Natural killer cell treated with Interleukin-12 subunit alpha and Interleukin-12 subunit beta and Interleukin-15 and Interleukin-18, amount 100 ng/mL, for 72 hours (primary cell): ENCODE results near the gene NEUROG3. TPM values are rescaled to one million over a fixed set of nuclear protein-coding genes. Genes with fewer than 3 reads are reported as not detected.

Experiments
- ATAC-seq, 2 donors: fragments of 150-1000 bp; cut with Tn5 transposase in 1 of 2; sonication (Bioruptor Pico), chemical (Tn5 transposase) in 1 of 2; 2 replicates each; pipeline ENCODE4 v1.10.0; 2021
- DNase-seq: peaks from one replicate; pipeline ENCODE4 v3.0.0; 2022; ENCODE audit warnings: low spot score
- H3K27ac Mint-ChIP-seq, 2 donors: 1 replicate in 1 of 2; 2 replicates in 1 of 2; pipeline ENCODE4 v1.8.0; 2022; ENCODE audit warnings: mixed read lengths in 2 of 2, mild to moderate bottlenecking in 1 of 2, moderate library complexity in 1 of 2
- H3K27me3 Mint-ChIP-seq, 2 donors: 1 replicate in 1 of 2; 2 replicates in 1 of 2; pipeline ENCODE4 v1.8.0; 2022; ENCODE audit warnings: mixed read lengths in 2 of 2
- H3K36me3 Mint-ChIP-seq: one replicate; pipeline ENCODE4 v1.8.0; 2022; ENCODE audit warnings: mixed read lengths
- H3K4me1 Mint-ChIP-seq, 2 donors: 1 replicate in 1 of 2; 2 replicates in 1 of 2; pipeline ENCODE4 v1.8.0; 2022; ENCODE audit warnings: low read depth in 2 of 2, mixed read lengths in 2 of 2, mild to moderate bottlenecking in 1 of 2
- H3K4me3 Mint-ChIP-seq: one replicate; pipeline ENCODE4 v1.8.0; 2022; ENCODE audit warnings: mixed read lengths
- H3K9me3 Mint-ChIP-seq: 2 replicates; pipeline ENCODE4 v1.8.0; 2022; ENCODE audit warnings: mixed read lengths
- total RNA-seq, 2 donors: library from RNA; stranded (reverse); gene quantifications; one replicate each; pipeline ENCODE4 v1.2.3, GENCODE V29; 2022

The NEUROG3 gene
- total RNA-seq = not detected

- H3K4me1 Mint-ChIP-seq = peaks cover 6 to 13% of the 10 kb centered on the region in 2 donors
- H3K36me3 Mint-ChIP-seq = no peaks in the 10 kb centered on the region
- peak in 1 of 2 donors; percentile 34 for ATAC-seq
- no peaks in the 10 kb centered on the region for H3K9me3 Mint-ChIP-seq
- H3K27me3 Mint-ChIP-seq = peaks cover 44 to 49% of the 10 kb centered on the region in 2 donors
- no peak within 1 kb of the TSS for H3K27ac Mint-ChIP-seq
- DNase-seq = no peak
- peak within 1 kb of the TSS; percentile 67 for H3K4me3 Mint-ChIP-seq
Measured at GRCh38 chr10:69573056-69573806, at the start of gene NEUROG3. Gene NEUROG3, minus strand, starts transcription at chr10:69573422. Its CDS starts 379 bp downstream, at chr10:69573043.

GRCh38 chr10:69620625-69621024 is 47.4 kb upstream of the NEUROG3 start:
- Mint-ChIP-seq H3K4me3 (no peak overlapping the region), H3K27me3 (peaks cover 14 to 20% of the 10 kb centered on the region in 2 donors), H3K36me3 (peaks cover 7% of the 10 kb centered on the region), H3K9me3 (no peaks in the 10 kb centered on the region), H3K4me1 (peaks cover 0 to 11% of the 10 kb centered on the region in 2 donors), H3K27ac (no peak overlapping the region)
- DNase-seq (no peak), ATAC-seq (no peak)

- DNase-seq = no peak
- Mint-ChIP-seq H3K4me1 (peaks cover 0 to 11% of the 10 kb centered on the region in 2 donors), H3K27me3 (peaks cover 14 to 16% of the 10 kb centered on the region in 2 donors), H3K27ac (no peak overlapping the region), H3K36me3 (peaks cover 7% of the 10 kb centered on the region), H3K9me3 (no peaks in the 10 kb centered on the region), H3K4me3 (no peak overlapping the region)
- ATAC-seq = no peak
Measured at GRCh38 chr10:69619626-69620025, 46.4 kb upstream of the NEUROG3 start.

GRCh38 chr10:69618746-69619145 is 45.5 kb upstream of the NEUROG3 start:
- Mint-ChIP-seq H3K9me3 (no peaks in the 10 kb centered on the region), H3K27me3 (peaks cover 14% of the 10 kb centered on the region in 2 donors), H3K27ac (no peak overlapping the region), H3K4me3 (no peak overlapping the region), H3K4me1 (peaks cover 0 to 3% of the 10 kb centered on the region in 2 donors), H3K36me3 (peaks cover 4% of the 10 kb centered on the region)
- no peak for ATAC-seq
- no peak for DNase-seq

GRCh38 chr10:69616358-69616757 is 43.1 kb upstream of the NEUROG3 start:
- ATAC-seq (no peak), DNase-seq (no peak)
- H3K27me3 Mint-ChIP-seq = peaks cover 19 to 22% of the 10 kb centered on the region in 2 donors
- H3K4me1 Mint-ChIP-seq = no peaks in the 10 kb centered on the region
- no peak overlapping the region for H3K27ac Mint-ChIP-seq
- H3K4me3 Mint-ChIP-seq = no peak overlapping the region
- H3K36me3 Mint-ChIP-seq = no peaks in the 10 kb centered on the region
- no peaks in the 10 kb centered on the region for H3K9me3 Mint-ChIP-seq

- Mint-ChIP-seq H3K9me3 (no peaks in the 10 kb centered on the region), H3K4me3 (no peak overlapping the region), H3K27me3 (peaks cover 26 to 31% of the 10 kb centered on the region in 2 donors), H3K4me1 (no peaks in the 10 kb centered on the region), H3K36me3 (no peaks in the 10 kb centered on the region), H3K27ac (no peak overlapping the region)
- DNase-seq (no peak), ATAC-seq (no peak)
Measured at GRCh38 chr10:69614130-69614529, 40.9 kb upstream of the NEUROG3 start.

GRCh38 chr10:69612760-69613159 is 39.5 kb upstream of the NEUROG3 start:
- Mint-ChIP-seq H3K4me3 (no peak overlapping the region), H3K27me3 (peaks cover 26 to 39% of the 10 kb centered on the region in 2 donors), H3K27ac (no peak overlapping the region), H3K9me3 (no peaks in the 10 kb centered on the region), H3K4me1 (no peaks in the 10 kb centered on the region), H3K36me3 (peaks cover 6% of the 10 kb centered on the region)
- ATAC-seq (no peak), DNase-seq (no peak)

GRCh38 chr10:69609077-69609476 is 35.9 kb upstream of the NEUROG3 start:
- Mint-ChIP-seq H3K9me3 (no peaks in the 10 kb centered on the region), H3K4me3 (no peak overlapping the region), H3K27me3 (peaks cover 29 to 39% of the 10 kb centered on the region in 2 donors), H3K36me3 (peaks cover 6% of the 10 kb centered on the region), H3K4me1 (no peaks in the 10 kb centered on the region), H3K27ac (no peak overlapping the region)
- no peak for ATAC-seq
- no peak for DNase-seq

GRCh38 chr10:69600761-69601330 is 27.6 kb upstream of the NEUROG3 start:
- no peak for DNase-seq
- no peaks in the 10 kb centered on the region for H3K4me1 Mint-ChIP-seq
- H3K36me3 Mint-ChIP-seq = no peaks in the 10 kb centered on the region
- peaks cover 29 to 57% of the 10 kb centered on the region in 2 donors for H3K27me3 Mint-ChIP-seq
- no peaks in the 10 kb centered on the region for H3K9me3 Mint-ChIP-seq
- no peak for ATAC-seq
- no peak overlapping the region for H3K4me3 Mint-ChIP-seq
- H3K27ac Mint-ChIP-seq = no peak overlapping the region

- H3K36me3 Mint-ChIP-seq = no peaks in the 10 kb centered on the region
- H3K4me1 Mint-ChIP-seq = peaks cover 12 to 16% of the 10 kb centered on the region in 2 donors
- H3K9me3 Mint-ChIP-seq = no peaks in the 10 kb centered on the region
- H3K27ac Mint-ChIP-seq = no peak overlapping the region
- H3K27me3 Mint-ChIP-seq = peaks cover 0 to 5% of the 10 kb centered on the region in 2 donors
- no peak for ATAC-seq
- DNase-seq = no peak
- no peak overlapping the region for H3K4me3 Mint-ChIP-seq
Measured at GRCh38 chr10:69588358-69588757, 15.1 kb upstream of the NEUROG3 start.

- H3K27ac Mint-ChIP-seq = no peak overlapping the region
- no peak for DNase-seq
Measured at GRCh38 chr10:69584624-69585023, 11.4 kb upstream of the NEUROG3 start.

GRCh38 chr10:69583106-69583505 is 9.9 kb upstream of the NEUROG3 start:
- Mint-ChIP-seq H3K4me1 (peaks cover 2 to 4% of the 10 kb centered on the region in 2 donors), H3K36me3 (no peaks in the 10 kb centered on the region), H3K9me3 (no peaks in the 10 kb centered on the region), H3K4me3 (no peak overlapping the region), H3K27me3 (peaks cover 17 to 23% of the 10 kb centered on the region in 2 donors), H3K27ac (no peak overlapping the region)
- ATAC-seq (no peak), DNase-seq (no peak)

More at GRCh38 chr10:69584624-69585023, 11.4 kb upstream of the NEUROG3 start:
- H3K36me3 Mint-ChIP-seq = no peaks in the 10 kb centered on the region
- peaks cover 13 to 16% of the 10 kb centered on the region in 2 donors for H3K27me3 Mint-ChIP-seq
- ATAC-seq = no peak
- no peak overlapping the region for H3K4me3 Mint-ChIP-seq
- no peaks in the 10 kb centered on the region for H3K9me3 Mint-ChIP-seq
- peaks cover 12 to 16% of the 10 kb centered on the region in 2 donors for H3K4me1 Mint-ChIP-seq

GRCh38 chr10:69580435-69580834 is 7.2 kb upstream of the NEUROG3 start:
- Mint-ChIP-seq H3K9me3 (no peaks in the 10 kb centered on the region), H3K27ac (no peak overlapping the region), H3K36me3 (no peaks in the 10 kb centered on the region), H3K4me3 (no peak overlapping the region), H3K4me1 (no peaks in the 10 kb centered on the region), H3K27me3 (peaks cover 26 to 30% of the 10 kb centered on the region in 2 donors)
- DNase-seq (no peak), ATAC-seq (no peak)

- Mint-ChIP-seq H3K27ac (no peak overlapping the region), H3K36me3 (no peaks in the 10 kb centered on the region), H3K9me3 (no peaks in the 10 kb centered on the region), H3K4me3 (no peak overlapping the region), H3K4me1 (peaks cover 4 to 5% of the 10 kb centered on the region in 2 donors), H3K27me3 (peaks cover 33 to 37% of the 10 kb centered on the region in 2 donors)
- DNase-seq (no peak), ATAC-seq (no peak)
Measured at GRCh38 chr10:69579464-69580060, 6.3 kb upstream of the NEUROG3 start.
